Calu3 (cell line): Measurements from ENCODE around the gene SMCR8. TPM values are rescaled to one million over a fixed set of nuclear protein-coding genes. Genes with fewer than 3 reads are reported as not detected.

Source experiments
- BruUV-seq: library from RNA; stranded (reverse); fragments of 400-500 nt; replicated peaks from 2 replicates; lab custom pipeline; 2021; lab: Mats Ljungman, UMichigan
- CTCF ChIA-PET: fragments of 300-600 bp; sonication (Branson Sonifier 250); formaldehyde crosslinking; loops from one replicate; lab custom pipeline; 2022; ENCODE audit warnings: antibody characterized with exemption; lab: Charles Lee
- DNase-seq: peaks from one replicate; pipeline ENCODE4 v3.0.0; 2022
- H3K27ac Mint-ChIP-seq: one replicate; pipeline ENCODE4 v1.8.0; 2022; ENCODE audit warnings: mixed read lengths; ENCODE audit not compliant: unreplicated experiment
- H3K27me3 Mint-ChIP-seq: one replicate; pipeline ENCODE4 v1.8.0; 2022; ENCODE audit warnings: mixed read lengths; ENCODE audit not compliant: unreplicated experiment
- H3K36me3 Mint-ChIP-seq: one replicate; pipeline ENCODE4 v1.8.0; 2022; ENCODE audit warnings: mild to moderate bottlenecking, moderate library complexity, mixed read lengths; ENCODE audit not compliant: insufficient read depth, unreplicated experiment
- H3K4me1 Mint-ChIP-seq: one replicate; pipeline ENCODE4 v1.8.0; 2022; ENCODE audit warnings: mild to moderate bottlenecking, low read depth, mixed read lengths; ENCODE audit not compliant: unreplicated experiment
- H3K4me3 Mint-ChIP-seq: one replicate; pipeline ENCODE4 v1.8.0; 2022; ENCODE audit warnings: mild to moderate bottlenecking, low read depth, moderate library complexity, mixed read lengths; ENCODE audit not compliant: unreplicated experiment
- H3K9me3 Mint-ChIP-seq: one replicate; pipeline ENCODE4 v1.8.0; 2022; ENCODE audit warnings: low read depth, mixed read lengths; ENCODE audit not compliant: unreplicated experiment
- intact Hi-C: fragments of 100-400 bp; cut with micrococcal nuclease; formaldehyde crosslinking; loops from one replicate; pipeline ENCODE4 v1.10.0; 2022; ENCODE audit not compliant: unreplicated experiment
- total RNA-seq: library from RNA; stranded (reverse); gene quantifications from 2 replicates; pipeline ENCODE4 v1.2.3, GENCODE V29; 2022
- TF ChIP-seq, protein P1 (sequence below): fragments of 200-600 bp; IDR thresholded peaks from one replicate; pipeline ENCODE4 v1.8.0; 2022; ENCODE audit warnings: antibody characterized with exemption; ENCODE audit not compliant: unreplicated experiment

Gene SMCR8
- total RNA-seq, 1 experiment from 2014 or later = 20.4 TPM

DNA sequence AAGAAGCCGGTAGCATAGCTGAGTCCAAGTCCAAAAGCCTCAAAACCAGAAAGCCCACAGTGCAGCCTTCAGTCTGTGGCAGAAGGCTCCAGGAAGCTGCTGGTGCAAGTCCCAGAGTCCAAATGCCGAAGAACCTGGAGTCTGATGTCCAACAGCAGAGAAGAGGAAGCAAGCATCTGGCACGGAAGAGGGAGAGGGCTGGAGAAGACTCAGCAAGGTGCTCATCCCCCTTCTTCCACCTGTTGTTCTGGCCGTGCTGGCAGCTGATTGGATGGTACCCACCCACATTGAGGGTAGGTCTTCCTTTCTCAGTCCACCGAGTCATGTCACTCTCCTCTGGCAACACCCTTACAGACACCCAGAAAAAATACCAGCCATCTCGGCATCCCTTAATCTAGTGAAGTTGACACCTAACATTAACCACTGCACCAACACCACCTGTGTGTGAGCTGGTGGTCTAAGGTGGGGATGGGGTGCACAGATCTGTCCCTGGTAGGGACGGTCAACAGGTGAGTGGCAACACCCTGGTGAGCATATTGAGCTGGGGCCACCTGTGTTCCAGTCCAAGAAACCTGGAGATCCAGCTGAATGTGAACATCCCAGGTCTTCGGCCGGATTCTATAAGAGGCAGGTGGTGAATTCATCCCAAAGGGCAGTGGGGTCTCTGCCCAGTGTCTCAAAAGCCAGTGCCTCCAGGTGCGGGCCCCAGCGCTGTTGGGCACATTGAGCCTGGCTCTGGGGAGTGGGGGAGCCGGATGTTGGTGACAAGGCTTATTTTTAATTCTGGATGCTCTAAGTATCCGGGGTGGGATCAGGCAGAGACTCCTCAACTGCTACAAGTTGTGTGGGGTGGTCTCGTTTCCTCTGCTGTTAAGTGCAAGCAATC lies 44.8 kb upstream of the SMCR8 start:
- no TSS peak for BruUV-seq
- intact Hi-C loops = no loop called here
- Mint-ChIP-seq H3K9me3 (no peaks in the 10 kb centered on the region), H3K4me1 (no peaks in the 10 kb centered on the region), H3K36me3 (peaks cover 23% of the 10 kb centered on the region), H3K4me3 (no peak overlapping the region), H3K27me3 (no peaks in the 10 kb centered on the region), H3K27ac (no peak overlapping the region)
- DNase-seq = no peak
- TF ChIP-seq, protein P1, sequence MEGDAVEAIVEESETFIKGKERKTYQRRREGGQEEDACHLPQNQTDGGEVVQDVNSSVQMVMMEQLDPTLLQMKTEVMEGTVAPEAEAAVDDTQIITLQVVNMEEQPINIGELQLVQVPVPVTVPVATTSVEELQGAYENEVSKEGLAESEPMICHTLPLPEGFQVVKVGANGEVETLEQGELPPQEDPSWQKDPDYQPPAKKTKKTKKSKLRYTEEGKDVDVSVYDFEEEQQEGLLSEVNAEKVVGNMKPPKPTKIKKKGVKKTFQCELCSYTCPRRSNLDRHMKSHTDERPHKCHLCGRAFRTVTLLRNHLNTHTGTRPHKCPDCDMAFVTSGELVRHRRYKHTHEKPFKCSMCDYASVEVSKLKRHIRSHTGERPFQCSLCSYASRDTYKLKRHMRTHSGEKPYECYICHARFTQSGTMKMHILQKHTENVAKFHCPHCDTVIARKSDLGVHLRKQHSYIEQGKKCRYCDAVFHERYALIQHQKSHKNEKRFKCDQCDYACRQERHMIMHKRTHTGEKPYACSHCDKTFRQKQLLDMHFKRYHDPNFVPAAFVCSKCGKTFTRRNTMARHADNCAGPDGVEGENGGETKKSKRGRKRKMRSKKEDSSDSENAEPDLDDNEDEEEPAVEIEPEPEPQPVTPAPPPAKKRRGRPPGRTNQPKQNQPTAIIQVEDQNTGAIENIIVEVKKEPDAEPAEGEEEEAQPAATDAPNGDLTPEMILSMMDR = no peak
- CTCF ChIA-PET = interaction anchor here (0.6 kb wide), 1 partner anchor 8 kb away, joined by 7 read pairs; no protein-coding TSS in a partner anchor

- no peak overlapping the region for H3K27ac Mint-ChIP-seq
These were observed 38.0 kb upstream of the SMCR8 start for GRCh38 chr17:18277076-18277475.

GRCh38 chr17:18278867-18279266 lies 36.2 kb upstream of the SMCR8 start:
- TF ChIP-seq, protein P1 = no peak
- Mint-ChIP-seq H3K36me3 (peaks cover 38% of the 10 kb centered on the region), H3K27ac (no peak overlapping the region), H3K4me1 (no peaks in the 10 kb centered on the region), H3K9me3 (no peaks in the 10 kb centered on the region), H3K4me3 (no peak overlapping the region), H3K27me3 (no peaks in the 10 kb centered on the region)
- BruUV-seq = no TSS peak
- intact Hi-C loops = no loop called here
- CTCF ChIA-PET = no interaction called here
- no peak for DNase-seq

More at GRCh38 chr17:18277076-18277475, 38.0 kb upstream of the SMCR8 start:
- Mint-ChIP-seq H3K9me3 (no peaks in the 10 kb centered on the region), H3K36me3 (peaks cover 29% of the 10 kb centered on the region), H3K27me3 (no peaks in the 10 kb centered on the region), H3K4me3 (no peak overlapping the region), H3K4me1 (no peaks in the 10 kb centered on the region)
- BruUV-seq = no TSS peak
- CTCF ChIA-PET = no interaction called here
- no peak for DNase-seq
- TF ChIP-seq, protein P1 = no peak
- intact Hi-C loops = no loop called here

- CTCF ChIA-PET = no interaction called here
These were observed 34.8 kb upstream of the SMCR8 start for GRCh38 chr17:18280249-18280648.

More at GRCh38 chr17:18280249-18280648, 34.8 kb upstream of the SMCR8 start:
- BruUV-seq = no TSS peak
- Mint-ChIP-seq H3K27ac (no peak overlapping the region), H3K4me1 (no peaks in the 10 kb centered on the region), H3K27me3 (no peaks in the 10 kb centered on the region), H3K36me3 (peaks cover 38% of the 10 kb centered on the region), H3K9me3 (no peaks in the 10 kb centered on the region), H3K4me3 (no peak overlapping the region)
- intact Hi-C loops = no loop called here
- no peak for DNase-seq
- TF ChIP-seq, protein P1 = no peak
